Spleen (tissue), 11 donors: Measurements from ENCODE around the gene NT5DC3. TPM values are rescaled to one million over a fixed set of nuclear protein-coding genes. Genes with fewer than 3 reads are reported as not detected.
A peak's percentile ranks its signal among the peaks of the same experiment; 100 is the strongest.

ENCODE experiments used
- DNase-seq: peaks from one replicate; pipeline ENCODE4 v3.0.0-alpha.2; 2020
- H3K27ac ChIP-seq, 8 donors: fragments of 200-600 bp; sonication (generic) in 7 of 8; 1 replicate in 4 of 8; 2 replicates in 4 of 8; pipeline versions ENCODE4 v1.5.0 to v1.8.0; 2016 to 2021; ENCODE audit warnings: inconsistent platforms in 4 of 8, mild to moderate bottlenecking in 4 of 8, moderate library complexity in 1 of 8
- H3K27me3 ChIP-seq, 7 donors: fragments of 200-600 bp; sonication (generic) in 6 of 7; replicated peaks in 1 of 7; 1 replicate in 4 of 7; 2 replicates in 3 of 7; pipeline versions ENCODE4 v1.5.0 to v1.8.0; 2016 to 2021; ENCODE audit warnings: inconsistent platforms in 3 of 7, mild to moderate bottlenecking in 1 of 7
- H3K36me3 ChIP-seq, 6 donors: fragments of 200-600 bp; sonication (generic) in 5 of 6; 1 replicate in 4 of 6; 2 replicates in 2 of 6; pipeline versions ENCODE4 v1.5.0 to v1.8.0; 2016 to 2021; ENCODE audit warnings: inconsistent platforms in 2 of 6
- H3K4me1 ChIP-seq, 6 donors: fragments of 200-600 bp; sonication (generic) in 5 of 6; 1 replicate in 3 of 6; 2 replicates in 3 of 6; pipeline versions ENCODE4 v1.5.0 to v1.8.0; 2016 to 2021; ENCODE audit warnings: inconsistent platforms in 3 of 6
- H3K4me3 ChIP-seq, 8 donors: fragments of 200-600 bp; sonication (generic) in 7 of 8; 1 replicate in 4 of 8; 2 replicates in 4 of 8; pipeline versions ENCODE4 v1.5.0 to v1.8.0; 2016 to 2021; ENCODE audit warnings: inconsistent platforms in 4 of 8, mild to moderate bottlenecking in 4 of 8, moderate library complexity in 2 of 8
- H3K9me3 ChIP-seq, 8 donors: fragments of 200-600 bp; sonication (generic) in 7 of 8; 1 replicate in 4 of 8; 2 replicates in 4 of 8; pipeline versions ENCODE4 v1.5.0 to v1.8.0; 2016 to 2021; ENCODE audit warnings: inconsistent platforms in 4 of 8
- POLR2A ChIP-seq, 3 donors: fragments of 450-650 bp; IDR thresholded peaks; one replicate each; pipeline ENCODE4 v1.5.1; 2017; ENCODE audit warnings: antibody characterized with exemption in 3 of 3, mild to moderate bottlenecking in 1 of 3
- POLR2AphosphoS5 ChIP-seq, 3 donors: sonication (generic); formaldehyde crosslinking; IDR thresholded peaks; one replicate each; pipeline ENCODE4 v1.5.1; 2017; ENCODE audit warnings: antibody characterized with exemption in 3 of 3
- WGBS, 5 donors: extraction: QIAGEN DNeasy Blood & Tissue Kit in 3 of 5; methylation state at CpG; one replicate each; pipeline versions ENCODE4 v1.1.5 to v1.1.7; 2013 to 2018; 5-methylcytosine and 5-hydroxymethylcytosine counted together
- intact Hi-C: fragments of 100-400 bp; cut with DNase I; formaldehyde crosslinking; loops from one replicate; pipeline ENCODE4 v1.15.0; 2023; ENCODE audit warnings: low total_unique reads
- polyA plus RNA-seq, 3 donors: library from polyadenylated mRNA; stranded (reverse); fragments of 200-250 nt; gene quantifications; one replicate each; pipeline ENCODE4 v1.2.1, GENCODE V29; 2013
- total RNA-seq, 7 donors: library from RNA; depleted of rRNA in 3 of 7; stranded (reverse); fragments of >200 nt in 3 of 7; fragmentation: NEBNext Ultra II Directional in 4 of 7; extraction: Animal tissue kit (Norgen Biotek cat#: 25700) in 4 of 7; gene quantifications; one replicate each; pipeline versions ENCODE4 v1.1.0 to v1.2.1, GENCODE V29; 2016 to 2021
- TF ChIP-seq, protein P1 (sequence below), 11 experiments: fragments of 200-600 bp in 7 of 11; fragments of 450-650 bp in 4 of 11; sonication (generic) in 4 of 11; IDR thresholded peaks in 8 of 11; conservative IDR thresholded peaks in 3 of 11; 1 replicate in 7 of 11; 2 replicates in 4 of 11; pipeline versions ENCODE4 v1.4.0 to v1.8.0; 2016 to 2021; ENCODE audit warnings: antibody characterized with exemption in 11 of 11, inconsistent platforms in 4 of 11, mild to moderate bottlenecking in 1 of 11
- donor health status: healthy with polysubstance abuse.
- donor health status: DM: no; HTN: no; CAD: no; lungs with moderate emphysema.
- donor health status: DM: no; HTN: no; CAD: no.
- donor health status: Bipolar disorder and iron deficiency.
- donor health status: healthy.
- donor health status: DM: no; HTN: no; CAD: no.
- donor health status: DM: yes; HTN: yes; CAD: no.

The NT5DC3 gene
- total and polyA plus RNA-seq, 10 donors: 0.56 to 8.0 (median 3.1) TPM

DNA sequence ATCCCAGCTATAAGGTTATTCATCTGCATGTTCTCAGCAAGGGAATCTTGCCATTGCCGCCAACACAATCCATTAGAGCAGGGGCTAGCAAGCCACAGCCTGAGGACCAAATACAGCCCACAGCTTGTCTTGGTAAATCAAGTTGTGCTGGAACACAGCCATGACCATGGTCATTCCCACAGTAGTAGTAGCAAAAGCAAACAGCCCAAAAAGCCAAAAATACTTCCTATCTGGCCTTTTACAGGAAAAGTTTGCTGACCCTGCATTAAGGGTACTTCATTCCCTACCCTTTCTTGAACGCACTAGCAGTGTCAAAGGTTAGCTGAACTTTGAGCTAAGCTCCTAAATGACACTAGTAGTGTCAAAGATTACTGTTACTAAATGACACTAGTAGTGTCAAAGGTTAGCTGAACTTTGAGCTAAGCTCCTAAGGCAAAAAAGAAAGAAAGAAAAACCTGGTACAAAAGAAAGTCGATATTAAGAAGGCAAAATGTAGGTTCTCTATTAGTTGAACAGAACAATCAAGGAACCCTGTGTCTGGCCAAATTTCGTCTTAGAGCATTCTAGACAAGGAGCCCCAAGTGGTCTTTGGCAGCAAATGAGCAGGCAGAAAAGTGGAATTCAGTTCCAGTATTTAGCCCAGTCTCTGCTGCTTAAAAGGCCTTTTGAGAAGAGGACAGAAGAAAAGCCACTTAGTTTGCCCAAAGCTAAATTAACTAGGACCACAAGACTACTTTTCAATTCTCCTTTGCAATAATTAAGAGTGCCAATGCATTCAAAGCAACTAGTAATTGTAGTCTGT lies 67.7 kb downstream of the NT5DC3 start:
- TF ChIP-seq, protein P1, sequence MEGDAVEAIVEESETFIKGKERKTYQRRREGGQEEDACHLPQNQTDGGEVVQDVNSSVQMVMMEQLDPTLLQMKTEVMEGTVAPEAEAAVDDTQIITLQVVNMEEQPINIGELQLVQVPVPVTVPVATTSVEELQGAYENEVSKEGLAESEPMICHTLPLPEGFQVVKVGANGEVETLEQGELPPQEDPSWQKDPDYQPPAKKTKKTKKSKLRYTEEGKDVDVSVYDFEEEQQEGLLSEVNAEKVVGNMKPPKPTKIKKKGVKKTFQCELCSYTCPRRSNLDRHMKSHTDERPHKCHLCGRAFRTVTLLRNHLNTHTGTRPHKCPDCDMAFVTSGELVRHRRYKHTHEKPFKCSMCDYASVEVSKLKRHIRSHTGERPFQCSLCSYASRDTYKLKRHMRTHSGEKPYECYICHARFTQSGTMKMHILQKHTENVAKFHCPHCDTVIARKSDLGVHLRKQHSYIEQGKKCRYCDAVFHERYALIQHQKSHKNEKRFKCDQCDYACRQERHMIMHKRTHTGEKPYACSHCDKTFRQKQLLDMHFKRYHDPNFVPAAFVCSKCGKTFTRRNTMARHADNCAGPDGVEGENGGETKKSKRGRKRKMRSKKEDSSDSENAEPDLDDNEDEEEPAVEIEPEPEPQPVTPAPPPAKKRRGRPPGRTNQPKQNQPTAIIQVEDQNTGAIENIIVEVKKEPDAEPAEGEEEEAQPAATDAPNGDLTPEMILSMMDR (IDR thresholded peaks at IDR 0.05 in 8 of 11, conservative IDR thresholded peaks at IDR 0.05 in 3 of 11): no peak
- TF ChIP-seq POLR2AphosphoS5 (IDR thresholded peaks at IDR 0.05): no peak
- no peak for TF ChIP-seq POLR2A (IDR thresholded peaks at IDR 0.05)
- no peaks in the 10 kb centered on the region for H3K9me3 ChIP-seq
- peak overlapping the region in 2 of 8 donors; percentile 13 to 36 for H3K27ac ChIP-seq
- H3K4me3 ChIP-seq: no peak overlapping the region
- no peak for DNase-seq
- peaks cover 0 to 16% (median 6%) of the 10 kb centered on the region in 6 donors for H3K4me1 ChIP-seq
- WGBS, 5 donors: 54 to 81% (median 72%) methylated on average over 4 of the region's 4 CpGs
- intact Hi-C loops: no loop called here
- peaks cover 0 to 27% (median 7%) of the 10 kb centered on the region in 6 donors for H3K36me3 ChIP-seq
- no peaks in the 10 kb centered on the region for H3K27me3 ChIP-seq

DNA sequence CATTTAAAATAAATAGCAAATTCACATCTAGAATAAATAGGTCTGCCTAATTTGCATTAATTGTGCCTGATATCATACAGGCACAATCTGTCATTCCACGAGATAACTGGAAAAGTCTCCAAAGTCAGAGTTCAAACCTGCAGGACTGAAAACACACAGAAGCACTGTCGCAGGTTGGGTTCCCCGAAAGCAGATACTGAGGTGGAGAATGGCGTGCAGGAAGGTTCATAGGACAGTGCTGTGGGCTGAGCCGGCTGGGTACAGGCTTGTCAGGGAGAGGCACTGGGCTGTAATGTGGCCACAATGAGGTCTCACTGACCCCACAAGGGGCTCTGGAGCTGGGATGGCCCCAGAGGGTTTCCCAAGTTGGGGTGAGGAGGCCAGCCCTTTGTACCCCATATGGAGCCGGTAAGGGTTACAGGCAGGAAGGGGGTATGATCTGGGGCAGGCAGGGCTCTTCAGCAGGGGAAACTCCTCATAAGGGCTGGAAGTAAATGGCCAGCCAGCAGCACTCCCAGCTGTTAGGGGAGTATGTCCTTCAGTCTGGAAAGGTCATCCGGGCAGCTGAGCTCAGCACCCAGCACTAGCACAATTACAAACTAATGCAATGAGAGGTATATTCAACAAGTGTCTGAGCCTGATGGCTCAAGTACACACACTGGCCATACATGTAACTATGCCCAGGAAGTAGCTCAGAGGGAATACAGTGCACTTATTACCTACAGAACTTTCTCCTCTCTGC lies 68.5 kb downstream of the NT5DC3 start:
- Histone ChIP-seq H3K4me3 (no peak overlapping the region), H3K9me3 (no peaks in the 10 kb centered on the region), H3K27ac (peak overlapping the region in 2 of 8 donors; percentile 13 to 36), H3K36me3 (peaks cover 0 to 25% (median 5%) of the 10 kb centered on the region in 6 donors), H3K4me1 (peaks cover 0 to 16% (median 6%) of the 10 kb centered on the region in 6 donors), H3K27me3 (no peaks in the 10 kb centered on the region)
- no peak for DNase-seq
- TF ChIP-seq, protein P1 (IDR thresholded peaks at IDR 0.05 in 8 of 11, conservative IDR thresholded peaks at IDR 0.05 in 3 of 11): no peak
- no peak for TF ChIP-seq POLR2A (IDR thresholded peaks at IDR 0.05)
- peak in 1 of 3 donors; percentile 32 for TF ChIP-seq POLR2AphosphoS5 (IDR thresholded peaks at IDR 0.05)
- intact Hi-C loops: no loop called here
- 70 to 78% (median 75%) methylated on average over 7 of the region's 7 CpGs for WGBS, 5 donors

DNA sequence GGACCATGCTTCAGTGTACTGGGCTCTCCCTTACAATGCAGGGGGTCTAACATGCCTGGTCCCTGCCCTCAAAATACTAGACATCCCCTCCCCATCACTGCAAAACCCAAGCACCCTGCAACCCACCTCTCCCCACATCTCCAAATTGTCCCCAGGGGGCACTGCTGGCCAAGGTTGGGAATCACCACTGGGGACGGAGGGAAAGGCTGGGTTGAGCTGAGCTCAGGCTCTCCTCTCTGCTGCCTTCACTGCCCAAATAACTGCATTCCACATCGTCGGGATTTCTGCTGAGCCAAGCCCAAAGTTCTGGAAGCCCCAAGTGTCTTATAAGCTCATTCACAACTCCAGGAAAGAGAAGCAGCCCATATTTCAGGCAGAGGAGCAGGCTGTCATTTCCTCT lies 69.6 kb downstream of the NT5DC3 start:
- WGBS, 5 donors: 46 to 64% (median 48%) methylated on average over 3 of the region's 3 CpGs
- Histone ChIP-seq H3K4me1 (peaks cover 0 to 16% (median 6%) of the 10 kb centered on the region in 6 donors), H3K4me3 (no peak overlapping the region), H3K27me3 (no peaks in the 10 kb centered on the region), H3K27ac (no peak overlapping the region), H3K9me3 (no peaks in the 10 kb centered on the region), H3K36me3 (peaks cover 0 to 25% (median 3%) of the 10 kb centered on the region in 6 donors)
- TF ChIP-seq POLR2AphosphoS5 (IDR thresholded peaks at IDR 0.05): peak in 2 of 3 donors; percentile 20 to 34
- TF ChIP-seq, protein P1 (IDR thresholded peaks at IDR 0.05 in 8 of 11, conservative IDR thresholded peaks at IDR 0.05 in 3 of 11): peak in 8 of 11 experiments; percentile 18 to 48 (median 26)
- TF ChIP-seq POLR2A (IDR thresholded peaks at IDR 0.05): no peak
- intact Hi-C loops: no loop called here
- no peak for DNase-seq
